ENCODE results near the gene BAZ2B.

Gene BAZ2B

DNA sequence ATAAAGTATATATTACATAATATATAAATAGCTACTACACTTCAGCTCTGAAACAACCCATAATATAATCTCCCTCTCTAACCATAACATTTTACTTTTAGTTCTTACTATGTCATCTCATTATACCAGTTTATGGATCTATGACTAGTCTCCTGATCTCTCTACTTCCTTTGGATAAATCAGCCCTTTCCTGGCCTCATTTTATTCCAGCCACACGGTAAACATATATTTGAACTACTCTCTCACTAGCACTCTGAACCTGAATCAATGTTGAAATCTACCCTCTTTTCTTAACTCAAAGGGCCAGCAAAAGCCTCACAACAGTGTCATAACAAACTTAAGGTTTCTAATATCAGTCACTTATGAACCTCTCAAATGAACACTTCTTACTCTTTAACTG, 62.6 kb downstream of the BAZ2B start:
- H3K9me3 ChIP-seq (ENCODE audit: control extremely low read depth in 1 of 5, control insufficient read depth in 4 of 5, insufficient read depth in 2 of 5, low read depth in 1 of 5, low read length in 4 of 5) = no peaks in the 10 kb centered on the region
- ChIA-PET POLR2A (no interaction called here), CTCF (interaction anchor here (1.6 kb wide), 1 partner anchor 252 kb away, joined by 3 read pairs; no protein-coding TSS in a partner anchor)
- H3K27me3 ChIP-seq (replicated peaks in 2 of 5; ENCODE audit: control insufficient read depth in 4 of 5, insufficient read depth in 5 of 5, low read length in 4 of 5) = no peaks in the 10 kb centered on the region
- no peak for DNase-seq
- H3K36me3 ChIP-seq (ENCODE audit: control insufficient read depth in 4 of 4, insufficient read depth in 4 of 4, low read length in 3 of 4) = no peaks in the 10 kb centered on the region
- 90% methylated on average over 1 of the region's 1 CpG for WGBS (ENCODE audit: insufficient coverage)
- H3K4me1 ChIP-seq (ENCODE audit: control extremely low read depth in 1 of 4, control insufficient read depth in 4 of 4, insufficient read depth in 4 of 4, low read length in 3 of 4) = no peaks in the 10 kb centered on the region
- H3K4me3 ChIP-seq (ENCODE audit: control insufficient read depth in 1 of 7, extremely low read depth in 1 of 7, insufficient read depth in 4 of 7, low read depth in 2 of 7, low read length in 6 of 7) = no peak overlapping the region
- no peak overlapping the region for H3K27ac ChIP-seq (ENCODE audit: insufficient read depth in 1 of 2, low read depth in 1 of 2, low read length in 2 of 2, poor library complexity in 1 of 2, severe bottlenecking in 2 of 2)

GRCh38 chr2:159551806-159552205, 64.5 kb downstream of the BAZ2B start:
- no peaks in the 10 kb centered on the region for H3K27me3 ChIP-seq (replicated peaks in 2 of 5; ENCODE audit: control insufficient read depth in 4 of 5, insufficient read depth in 5 of 5, low read length in 4 of 5)
- H3K4me3 ChIP-seq (ENCODE audit: control insufficient read depth in 1 of 7, extremely low read depth in 1 of 7, insufficient read depth in 4 of 7, low read depth in 2 of 7, low read length in 6 of 7) = no peak overlapping the region
- WGBS (ENCODE audit: insufficient coverage) = no CpG with 5 or more reads among the region's 1 CpG
- H3K9me3 ChIP-seq (ENCODE audit: control extremely low read depth in 1 of 5, control insufficient read depth in 4 of 5, insufficient read depth in 2 of 5, low read depth in 1 of 5, low read length in 4 of 5) = no peaks in the 10 kb centered on the region
- H3K27ac ChIP-seq (ENCODE audit: insufficient read depth in 1 of 2, low read depth in 1 of 2, low read length in 2 of 2, poor library complexity in 1 of 2, severe bottlenecking in 2 of 2) = no peak overlapping the region
- peaks cover 0 to under 1% (median 0%) of the 10 kb centered on the region in 4 experiments for H3K36me3 ChIP-seq (ENCODE audit: control insufficient read depth in 4 of 4, insufficient read depth in 4 of 4, low read length in 3 of 4)
- H3K4me1 ChIP-seq (ENCODE audit: control extremely low read depth in 1 of 4, control insufficient read depth in 4 of 4, insufficient read depth in 4 of 4, low read length in 3 of 4) = no peaks in the 10 kb centered on the region
- ChIA-PET CTCF (interaction anchor here (0.6 to 3.3 kb wide), 3 partner anchors 8 to 311 kb away, joined by 3 to 9 read pairs (median 3); no protein-coding TSS in a partner anchor), POLR2A (no interaction called here)
- no peak for DNase-seq

DNA sequence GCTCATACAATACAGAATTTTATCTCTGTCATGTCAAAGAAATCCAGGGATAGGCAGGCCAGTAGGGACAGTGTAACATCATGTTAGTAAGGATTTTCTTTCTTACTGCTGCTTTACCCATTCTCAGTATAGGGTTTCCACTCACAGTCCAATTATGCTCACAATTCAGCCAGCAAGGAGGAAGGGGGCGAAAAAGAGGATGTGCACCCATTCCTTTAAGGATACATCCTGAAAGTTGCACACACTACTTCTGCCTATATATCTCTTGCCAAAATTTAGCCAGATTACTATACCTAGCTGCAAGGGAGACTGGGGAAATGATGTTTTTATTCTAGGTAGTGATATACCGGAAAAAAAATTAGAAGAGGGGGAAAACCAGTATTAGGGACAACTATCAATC, 66.1 kb downstream of the BAZ2B start:
- Histone ChIP-seq H3K27me3 (replicated peaks in 2 of 5; ENCODE audit: control insufficient read depth in 4 of 5, insufficient read depth in 5 of 5, low read length in 4 of 5) (no peaks in the 10 kb centered on the region), H3K36me3 (ENCODE audit: control insufficient read depth in 4 of 4, insufficient read depth in 4 of 4, low read length in 3 of 4) (peaks cover 0 to 3% (median 1%) of the 10 kb centered on the region in 4 experiments), H3K27ac (ENCODE audit: insufficient read depth in 1 of 2, low read depth in 1 of 2, low read length in 2 of 2, poor library complexity in 1 of 2, severe bottlenecking in 2 of 2) (no peak overlapping the region), H3K4me3 (ENCODE audit: control insufficient read depth in 1 of 7, extremely low read depth in 1 of 7, insufficient read depth in 4 of 7, low read depth in 2 of 7, low read length in 6 of 7) (no peak overlapping the region), H3K9me3 (ENCODE audit: control extremely low read depth in 1 of 5, control insufficient read depth in 4 of 5, insufficient read depth in 2 of 5, low read depth in 1 of 5, low read length in 4 of 5) (no peaks in the 10 kb centered on the region), H3K4me1 (ENCODE audit: control extremely low read depth in 1 of 4, control insufficient read depth in 4 of 4, insufficient read depth in 4 of 4, low read length in 3 of 4) (no peaks in the 10 kb centered on the region)
- no peak for DNase-seq
- WGBS (ENCODE audit: insufficient coverage) = 71% methylated on average over 1 of the region's 2 CpGs
- ChIA-PET POLR2A (no interaction called here), CTCF (interaction anchor here (1.0 to 3.3 kb wide), 2 partner anchors 9 to 12 kb away, joined by 3 to 9 read pairs; no protein-coding TSS in a partner anchor)

DNA sequence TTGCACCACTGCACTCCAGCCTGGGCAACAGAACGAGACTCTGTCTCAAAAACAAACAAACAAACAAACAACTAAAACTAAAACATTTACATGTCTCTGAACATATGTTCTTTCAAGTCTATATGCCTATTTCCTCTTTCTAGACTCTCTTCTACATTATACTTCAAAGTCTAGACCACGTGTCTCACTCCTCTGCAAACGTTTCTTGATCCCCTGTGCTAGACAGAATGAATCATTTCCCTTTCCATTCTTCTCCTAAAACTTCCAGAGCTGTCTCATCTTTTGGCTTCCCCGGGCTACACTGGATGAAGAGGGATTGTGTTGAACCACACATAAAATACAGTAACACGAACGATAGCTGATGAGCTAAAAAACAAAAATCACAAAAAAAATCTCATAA, 67.1 kb downstream of the BAZ2B start:
- peaks cover 0 to 3% (median 1%) of the 10 kb centered on the region in 4 experiments for H3K36me3 ChIP-seq (ENCODE audit: control insufficient read depth in 4 of 4, insufficient read depth in 4 of 4, low read length in 3 of 4)
- H3K9me3 ChIP-seq (ENCODE audit: control extremely low read depth in 1 of 5, control insufficient read depth in 4 of 5, insufficient read depth in 2 of 5, low read depth in 1 of 5, low read length in 4 of 5) = no peaks in the 10 kb centered on the region
- ChIA-PET POLR2A (no interaction called here), CTCF (interaction anchor here (1.5 kb wide), 1 partner anchor 8 kb away, joined by 3 read pairs; no protein-coding TSS in a partner anchor)
- H3K27ac ChIP-seq (ENCODE audit: insufficient read depth in 1 of 2, low read depth in 1 of 2, low read length in 2 of 2, poor library complexity in 1 of 2, severe bottlenecking in 2 of 2) = no peak overlapping the region
- H3K4me3 ChIP-seq (ENCODE audit: control insufficient read depth in 1 of 7, extremely low read depth in 1 of 7, insufficient read depth in 4 of 7, low read depth in 2 of 7, low read length in 6 of 7) = no peak overlapping the region
- no peaks in the 10 kb centered on the region for H3K27me3 ChIP-seq (replicated peaks in 2 of 5; ENCODE audit: control insufficient read depth in 4 of 5, insufficient read depth in 5 of 5, low read length in 4 of 5)
- peak in 1 of 3 donors; percentile 21 for DNase-seq
- H3K4me1 ChIP-seq (ENCODE audit: control extremely low read depth in 1 of 4, control insufficient read depth in 4 of 4, insufficient read depth in 4 of 4, low read length in 3 of 4) = no peaks in the 10 kb centered on the region
- 75% methylated on average over 3 of the region's 6 CpGs for WGBS (ENCODE audit: insufficient coverage)

- CTCF ChIA-PET = no interaction called here
- Histone ChIP-seq H3K4me1 (ENCODE audit: control extremely low read depth in 1 of 4, control insufficient read depth in 4 of 4, insufficient read depth in 4 of 4, low read length in 3 of 4) (no peaks in the 10 kb centered on the region), H3K36me3 (ENCODE audit: control insufficient read depth in 4 of 4, insufficient read depth in 4 of 4, low read length in 3 of 4) (peaks cover 4 to 15% (median 6%) of the 10 kb centered on the region in 4 experiments), H3K4me3 (ENCODE audit: control insufficient read depth in 1 of 7, extremely low read depth in 1 of 7, insufficient read depth in 4 of 7, low read depth in 2 of 7, low read length in 6 of 7) (no peak overlapping the region), H3K27ac (ENCODE audit: insufficient read depth in 1 of 2, low read depth in 1 of 2, low read length in 2 of 2, poor library complexity in 1 of 2, severe bottlenecking in 2 of 2) (no peak overlapping the region), H3K27me3 (replicated peaks in 2 of 5; ENCODE audit: control insufficient read depth in 4 of 5, insufficient read depth in 5 of 5, low read length in 4 of 5) (no peaks in the 10 kb centered on the region), H3K9me3 (ENCODE audit: control extremely low read depth in 1 of 5, control insufficient read depth in 4 of 5, insufficient read depth in 2 of 5, low read depth in 1 of 5, low read length in 4 of 5) (peaks cover 1 to 11% (median 6%) of the 10 kb centered on the region in 5 experiments)
- POLR2A ChIA-PET = interaction anchor here (0.9 kb wide), 1 partner anchor 11 kb away, joined by 3 read pairs; no protein-coding TSS in a partner anchor
- WGBS (ENCODE audit: insufficient coverage) = no CpG with 5 or more reads among the region's 3 CpGs
- no peak for DNase-seq
Measured at GRCh38 chr2:159546716-159547430, 69.5 kb downstream of the BAZ2B start.

DNA sequence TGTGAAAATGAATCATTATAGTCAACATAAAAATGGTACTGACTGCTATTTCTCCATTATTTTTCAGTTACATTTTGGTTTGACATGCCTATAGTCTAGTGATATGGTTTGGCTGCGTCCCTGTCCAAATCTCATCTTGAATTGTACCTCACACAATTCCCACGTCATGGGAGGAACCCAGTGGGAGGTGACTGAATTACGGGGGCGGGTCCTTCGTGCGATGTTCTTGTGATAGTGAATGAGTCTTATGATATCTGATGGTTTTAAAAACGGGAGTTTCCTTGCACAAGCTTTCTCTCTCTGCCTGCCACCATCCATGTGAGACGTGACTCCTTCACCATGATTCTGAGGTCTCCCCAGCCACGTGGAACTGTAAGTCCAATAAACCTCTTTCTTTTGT, 70.3 kb downstream of the BAZ2B start:
- H3K27me3 ChIP-seq (replicated peaks in 2 of 5; ENCODE audit: control insufficient read depth in 4 of 5, insufficient read depth in 5 of 5, low read length in 4 of 5) = no peaks in the 10 kb centered on the region
- peaks cover 1 to 15% (median 7%) of the 10 kb centered on the region in 5 experiments for H3K9me3 ChIP-seq (ENCODE audit: control extremely low read depth in 1 of 5, control insufficient read depth in 4 of 5, insufficient read depth in 2 of 5, low read depth in 1 of 5, low read length in 4 of 5)
- 100% methylated on average over 2 of the region's 9 CpGs for WGBS (ENCODE audit: insufficient coverage)
- no peaks in the 10 kb centered on the region for H3K4me1 ChIP-seq (ENCODE audit: control extremely low read depth in 1 of 4, control insufficient read depth in 4 of 4, insufficient read depth in 4 of 4, low read length in 3 of 4)
- no peak overlapping the region for H3K27ac ChIP-seq (ENCODE audit: insufficient read depth in 1 of 2, low read depth in 1 of 2, low read length in 2 of 2, poor library complexity in 1 of 2, severe bottlenecking in 2 of 2)
- ChIA-PET POLR2A (interaction anchor here (0.6 kb wide), 1 partner anchor 45 kb away, joined by 3 read pairs; no protein-coding TSS in a partner anchor), CTCF (no interaction called here)
- DNase-seq = no peak
- H3K4me3 ChIP-seq (ENCODE audit: control insufficient read depth in 1 of 7, extremely low read depth in 1 of 7, insufficient read depth in 4 of 7, low read depth in 2 of 7, low read length in 6 of 7) = no peak overlapping the region
- H3K36me3 ChIP-seq (ENCODE audit: control insufficient read depth in 4 of 4, insufficient read depth in 4 of 4, low read length in 3 of 4) = peaks cover 4 to 22% (median 7%) of the 10 kb centered on the region in 4 experiments

GRCh38 chr2:159545085-159545484, 71.3 kb downstream of the BAZ2B start:
- peaks cover 1 to 15% (median 7%) of the 10 kb centered on the region in 5 experiments for H3K9me3 ChIP-seq (ENCODE audit: control extremely low read depth in 1 of 5, control insufficient read depth in 4 of 5, insufficient read depth in 2 of 5, low read depth in 1 of 5, low read length in 4 of 5)
- ChIA-PET POLR2A (no interaction called here), CTCF (no interaction called here)
- H3K27ac ChIP-seq (ENCODE audit: insufficient read depth in 1 of 2, low read depth in 1 of 2, low read length in 2 of 2, poor library complexity in 1 of 2, severe bottlenecking in 2 of 2) = no peak overlapping the region
- no CpG with 5 or more reads among the region's 1 CpG for WGBS (ENCODE audit: insufficient coverage)
- DNase-seq = no peak
- H3K27me3 ChIP-seq (replicated peaks in 2 of 5; ENCODE audit: control insufficient read depth in 4 of 5, insufficient read depth in 5 of 5, low read length in 4 of 5) = no peaks in the 10 kb centered on the region
- no peaks in the 10 kb centered on the region for H3K4me1 ChIP-seq (ENCODE audit: control extremely low read depth in 1 of 4, control insufficient read depth in 4 of 4, insufficient read depth in 4 of 4, low read length in 3 of 4)
- H3K36me3 ChIP-seq (ENCODE audit: control insufficient read depth in 4 of 4, insufficient read depth in 4 of 4, low read length in 3 of 4) = peaks cover 4 to 25% (median 9%) of the 10 kb centered on the region in 4 experiments
- H3K4me3 ChIP-seq (ENCODE audit: control insufficient read depth in 1 of 7, extremely low read depth in 1 of 7, insufficient read depth in 4 of 7, low read depth in 2 of 7, low read length in 6 of 7) = no peak overlapping the region
